ENCODE results near the gene KLF3.

The KLF3 gene

DNA sequence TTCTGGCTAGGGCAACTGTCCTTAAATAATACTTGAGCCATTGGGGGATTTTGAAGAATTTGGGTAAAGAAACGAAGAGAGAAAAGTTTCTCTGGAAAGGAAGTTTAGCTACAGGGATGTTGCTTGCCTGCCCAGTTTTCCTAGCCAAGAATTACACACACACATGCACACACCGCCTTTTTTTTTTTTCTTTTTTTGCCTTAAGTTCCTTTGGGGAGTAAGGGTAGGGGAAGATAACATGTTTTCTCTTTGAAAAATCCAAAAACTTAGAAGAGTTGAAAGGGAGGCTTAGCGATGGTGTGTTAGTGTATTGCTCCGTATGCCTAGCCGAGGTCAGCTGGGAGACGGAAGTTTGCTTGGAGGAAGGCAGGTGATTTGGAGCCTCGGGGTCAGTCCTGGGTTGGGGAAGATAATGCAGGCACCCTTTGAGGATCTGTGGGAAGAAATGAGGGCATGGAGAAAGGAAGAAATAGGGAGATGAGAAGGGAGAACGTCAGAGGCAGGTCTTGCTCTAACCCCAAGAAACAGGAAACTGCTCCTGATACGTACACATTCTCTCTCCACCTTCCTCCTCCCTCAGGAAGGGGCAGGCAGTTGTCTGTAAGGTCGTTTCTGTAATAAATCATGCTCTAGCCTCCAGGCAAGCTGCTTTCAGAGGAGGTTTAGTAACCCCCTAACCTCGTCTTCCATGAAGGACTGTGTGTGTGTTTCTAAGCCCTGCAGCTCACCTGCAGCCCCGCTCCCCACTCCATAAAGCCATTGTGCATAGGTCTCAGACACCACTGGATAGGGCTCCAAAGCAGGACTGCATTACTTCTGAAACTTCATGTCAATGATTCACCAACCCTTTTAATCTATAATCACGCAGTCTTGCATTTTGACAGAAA is 10.5 kb downstream of the KLF3 start:
- DNase-seq (ENCODE audit: low read depth) = no peak

DNA sequence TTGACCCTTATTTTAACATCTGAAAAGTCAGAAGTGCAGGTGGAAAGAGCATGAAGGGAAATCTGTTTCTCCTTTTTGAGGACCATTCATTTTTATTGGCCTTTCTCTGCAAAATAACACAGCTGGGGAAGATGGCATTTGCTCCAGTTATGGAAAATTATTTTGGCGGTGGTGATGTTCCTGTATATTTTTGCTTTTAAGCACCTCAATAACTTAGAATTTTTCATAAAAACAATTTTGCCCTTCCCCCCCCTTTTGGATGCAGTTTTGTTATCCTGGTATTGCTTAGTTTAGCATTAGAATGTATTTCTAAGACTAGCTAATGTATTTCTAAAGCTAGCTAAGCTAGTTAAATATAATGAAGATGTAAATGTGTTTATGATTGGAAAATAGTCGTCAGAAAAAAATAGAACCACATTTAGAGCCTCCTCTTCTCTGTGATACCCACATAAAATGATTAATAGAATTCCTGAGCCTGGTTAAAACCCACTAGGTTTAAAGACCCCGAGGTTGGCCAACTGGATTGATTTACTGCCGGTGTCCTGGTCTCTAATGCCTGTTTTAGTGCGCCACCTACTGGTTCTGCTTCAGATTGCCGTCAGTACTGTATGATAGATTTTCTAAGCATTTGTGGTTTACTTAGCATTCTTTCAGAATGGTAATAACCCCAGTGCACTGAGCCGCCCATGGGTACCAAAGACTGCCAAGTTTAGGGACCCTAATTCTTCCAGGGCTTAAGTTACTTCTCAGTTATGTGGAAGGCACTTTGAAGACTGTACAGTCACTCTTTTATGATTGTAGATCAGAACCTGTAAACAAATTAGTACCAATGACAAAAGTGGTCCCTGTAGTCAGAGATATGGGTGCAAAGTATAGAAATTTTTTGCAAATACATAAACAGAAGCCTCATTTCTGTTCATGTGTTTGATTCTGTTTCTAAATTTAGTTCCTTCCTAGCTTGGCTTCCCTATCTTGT is 11.4 kb downstream of the KLF3 start:
- DNase-seq (ENCODE audit: low read depth) = peak; percentile 61

DNA sequence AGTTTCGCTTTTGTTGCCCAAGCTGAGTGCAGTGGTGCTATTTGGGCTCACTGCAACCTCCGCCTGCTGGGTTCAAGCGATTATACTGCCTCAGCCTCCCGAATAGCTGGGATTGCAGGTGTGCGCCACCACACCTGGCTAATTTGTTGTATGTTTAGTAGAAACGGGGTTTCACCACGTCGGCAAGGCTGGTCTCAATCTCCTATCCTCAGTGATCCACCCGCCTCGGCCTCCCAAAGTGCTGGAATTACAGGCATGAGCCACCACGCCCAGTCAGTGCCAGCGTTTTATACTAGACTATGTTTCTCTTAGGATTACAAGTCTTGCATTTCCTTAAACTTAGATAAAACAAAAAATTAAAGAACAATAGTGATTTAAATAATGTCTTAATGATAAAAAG is 13.0 kb downstream of the KLF3 start:
- no peak for DNase-seq (ENCODE audit: low read depth)

DNA sequence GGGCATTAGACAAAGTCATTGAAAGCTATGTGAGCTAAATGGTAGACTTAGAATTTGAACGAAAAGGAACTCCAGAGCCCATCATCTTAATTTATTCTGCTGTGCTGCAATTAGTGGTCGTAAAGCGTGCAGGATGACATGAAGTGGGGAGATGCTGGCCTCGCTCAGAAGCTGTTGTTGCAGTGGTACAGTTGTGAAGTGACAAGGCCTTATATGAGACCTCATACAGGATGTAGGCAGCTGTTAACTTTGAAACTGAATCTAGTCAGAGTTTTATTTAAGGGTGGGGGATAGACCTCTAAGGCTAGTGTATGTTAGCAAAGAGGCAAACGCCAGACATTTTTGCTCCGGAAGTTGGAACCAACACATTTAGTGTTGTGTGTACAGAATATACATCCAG is 13.4 kb downstream of the KLF3 start:
- no peak for DNase-seq (ENCODE audit: low read depth)

DNA sequence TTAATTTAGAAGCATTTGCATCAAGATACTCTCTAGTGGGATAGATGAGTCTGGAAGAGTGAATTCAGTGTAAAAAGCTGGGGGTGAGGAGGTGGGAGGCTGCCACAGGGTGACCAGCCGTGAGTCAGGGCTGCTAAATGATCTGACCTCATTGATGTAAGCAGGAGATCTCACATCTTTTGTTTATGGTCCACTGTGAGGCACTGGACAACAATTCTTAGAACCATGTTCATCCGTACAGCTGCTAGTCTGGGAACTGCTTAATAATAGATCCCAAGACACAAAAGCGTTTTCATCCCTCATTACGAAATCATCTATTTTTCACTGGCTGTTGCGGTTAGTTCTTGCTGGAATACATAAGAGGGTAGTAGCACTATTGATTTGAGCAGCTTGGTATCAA is 14.1 kb downstream of the KLF3 start:
- no peak for DNase-seq (ENCODE audit: low read depth)

DNA sequence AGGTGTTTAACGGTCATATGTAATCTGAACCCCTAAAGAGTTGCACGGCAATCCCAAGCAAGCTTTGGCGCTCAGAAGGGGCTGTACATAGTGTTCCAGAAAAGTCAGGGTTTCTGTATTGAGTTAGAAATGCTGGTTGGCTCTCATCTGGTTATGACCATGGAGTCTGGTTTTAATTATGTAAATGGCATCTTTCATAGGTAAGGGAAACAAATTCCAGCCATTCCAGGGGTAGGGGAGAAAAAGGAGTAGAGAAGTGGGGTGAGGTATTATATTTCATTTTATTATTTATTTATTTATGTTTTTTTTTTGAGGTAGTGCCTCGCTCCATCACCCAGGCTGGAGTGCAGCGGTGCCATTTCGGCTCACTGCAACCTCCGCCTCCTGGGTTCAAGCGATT is 15.9 kb downstream of the KLF3 start:
- no peak for DNase-seq (ENCODE audit: low read depth)

DNA sequence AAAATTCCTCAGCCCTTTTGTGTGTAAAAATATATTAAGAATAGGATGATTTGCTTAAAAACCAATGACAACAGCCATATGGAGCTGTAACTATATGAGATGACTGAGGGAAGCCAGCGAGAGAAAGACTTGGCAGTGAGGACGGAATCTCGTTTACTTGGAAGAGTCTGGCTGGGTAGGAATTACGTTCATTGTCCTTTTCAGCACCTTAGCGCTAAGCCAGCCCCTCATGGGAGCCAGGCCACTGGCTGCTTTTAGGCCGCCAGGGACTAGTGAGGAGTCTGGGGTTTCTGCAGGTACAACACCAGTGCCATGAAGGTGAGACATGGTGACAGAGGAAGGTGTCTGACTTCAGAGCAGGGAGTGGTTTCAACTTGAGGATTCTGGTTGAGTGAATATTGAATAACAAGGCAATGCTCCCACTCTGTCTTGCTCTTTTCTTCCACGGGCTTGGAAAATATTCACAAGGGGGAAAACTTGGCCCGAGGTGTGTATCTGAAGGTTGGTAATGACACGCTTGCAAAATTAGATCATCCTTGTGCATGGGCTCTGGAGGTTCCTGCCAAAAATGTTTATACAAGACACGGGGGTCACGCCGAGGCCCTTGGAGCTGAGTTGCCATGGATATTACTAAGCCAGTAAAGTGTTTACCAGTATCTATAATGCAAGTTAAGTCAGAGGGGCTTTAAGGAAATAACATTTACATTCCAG is 17.4 kb downstream of the KLF3 start:
- DNase-seq (ENCODE audit: low read depth) = no peak

DNA sequence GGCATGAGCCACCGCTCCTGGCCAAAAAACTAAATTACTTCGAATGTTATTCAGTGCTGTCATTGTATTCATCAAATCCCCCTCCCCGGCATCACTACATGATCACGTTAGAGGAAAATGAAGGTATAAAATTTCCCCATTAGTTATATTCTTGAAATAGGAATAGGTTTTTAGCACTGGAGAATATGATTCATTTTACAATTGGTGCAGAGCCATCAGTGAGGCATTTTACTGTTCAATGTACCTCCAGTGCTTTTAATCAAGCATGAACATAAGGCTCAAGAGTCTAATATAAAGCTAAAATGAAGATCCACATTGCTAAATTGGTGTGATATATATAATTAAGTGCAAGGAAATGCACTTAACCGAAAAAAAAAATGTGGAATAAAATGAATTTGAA is 18.3 kb downstream of the KLF3 start:
- DNase-seq (ENCODE audit: low read depth) = no peak

DNA sequence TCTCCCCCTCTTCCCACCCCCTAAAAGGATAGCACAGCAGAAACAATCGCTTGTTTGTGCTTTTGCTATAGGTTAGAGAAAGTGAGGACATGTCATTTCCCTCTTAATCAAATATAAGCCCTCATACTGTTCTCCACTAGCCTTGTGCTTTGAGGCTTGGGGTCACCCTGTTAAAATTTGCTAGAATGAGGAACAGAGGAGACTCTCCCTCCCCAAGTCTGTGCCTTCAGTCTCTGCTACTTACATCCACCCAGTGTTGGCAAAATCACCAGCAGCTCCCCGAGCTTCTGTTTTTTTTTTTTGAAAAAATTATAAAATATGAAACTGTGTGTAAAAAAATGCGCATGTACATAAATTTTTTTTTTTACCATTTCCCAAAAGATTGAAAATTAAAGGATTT is 19.3 kb downstream of the KLF3 start:
- no peak for DNase-seq (ENCODE audit: low read depth)

DNA sequence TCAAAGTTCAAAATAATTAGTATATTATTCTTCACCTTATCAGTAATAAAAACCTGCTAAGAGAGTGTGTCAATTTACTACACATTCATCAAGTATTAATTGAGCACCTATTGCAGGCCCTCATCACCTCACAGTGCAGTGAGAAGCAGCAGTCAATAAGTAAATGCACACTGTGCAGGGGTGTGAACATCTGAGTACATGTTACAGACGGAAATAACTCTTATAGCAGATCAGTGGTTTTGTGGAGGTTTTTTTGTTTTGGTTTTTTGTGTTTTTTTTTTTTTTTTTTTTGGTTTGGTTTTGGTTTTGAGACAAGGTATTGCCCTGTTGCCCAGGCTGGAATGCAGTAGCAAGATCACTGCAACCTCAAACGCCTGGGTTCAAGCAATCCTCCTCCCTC is 20.3 kb downstream of the KLF3 start:
- DNase-seq (ENCODE audit: low read depth) = no peak

DNA sequence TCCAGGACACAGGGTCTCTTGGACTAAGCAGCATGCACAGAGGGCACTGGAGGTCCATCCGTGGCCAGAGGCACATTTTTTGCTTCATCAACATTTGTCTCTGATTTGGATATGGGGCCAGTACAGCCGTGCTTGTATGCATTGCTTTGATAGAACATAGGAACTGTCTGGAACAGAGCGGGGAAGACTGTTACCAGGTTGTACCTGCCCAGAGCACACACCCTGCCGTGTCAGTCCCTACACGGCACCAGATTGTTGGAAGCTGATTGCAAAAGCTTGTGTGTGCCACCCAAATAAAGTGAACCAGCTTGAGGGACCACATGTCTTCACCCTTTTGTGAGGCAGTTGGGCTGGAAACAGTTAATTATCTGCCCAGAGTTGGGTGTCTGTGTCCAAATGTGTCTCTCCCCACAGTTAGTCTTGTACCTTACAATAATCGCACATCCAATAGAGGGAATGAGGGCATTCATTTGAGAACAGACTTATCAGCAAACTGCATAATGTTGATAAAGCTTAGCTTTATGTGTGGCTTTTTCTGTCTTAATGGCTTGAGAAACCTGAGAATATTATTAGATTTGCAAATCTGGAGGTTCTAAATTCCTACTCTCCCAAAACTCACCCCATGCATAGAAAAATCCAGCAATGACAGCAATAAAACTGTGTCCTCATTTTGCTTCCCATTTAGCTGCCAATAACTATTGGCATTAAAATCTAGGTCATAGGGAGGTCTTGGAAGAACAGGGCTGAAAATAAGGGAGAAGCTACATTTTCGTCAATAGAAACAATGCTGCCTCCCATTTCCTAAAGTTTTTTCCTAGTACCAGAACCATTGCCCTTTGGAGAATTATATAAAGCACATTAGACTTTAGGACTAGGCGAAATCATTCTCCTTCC is 21.2 kb downstream of the KLF3 start:
- DNase-seq (ENCODE audit: low read depth) = no peak

DNA sequence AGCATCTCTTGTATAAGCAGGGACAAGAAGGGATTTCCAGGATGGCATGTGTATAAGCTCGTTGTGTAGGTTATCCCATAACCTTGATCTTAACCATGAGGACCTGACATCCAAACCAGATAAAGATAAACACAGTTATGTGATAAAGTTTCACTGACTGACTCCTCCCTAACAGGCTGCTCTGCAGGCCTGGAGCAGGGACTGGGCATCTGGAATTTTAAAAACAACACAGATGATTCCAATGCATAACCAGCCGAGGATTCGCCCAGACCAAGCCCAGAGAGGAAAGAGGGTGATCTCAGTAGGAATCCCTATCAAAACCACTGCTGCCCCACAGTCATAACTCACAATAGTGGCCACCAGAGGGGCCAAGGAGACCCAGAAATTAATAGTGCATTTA is 22.7 kb downstream of the KLF3 start:
- no peak for DNase-seq (ENCODE audit: low read depth)

DNA sequence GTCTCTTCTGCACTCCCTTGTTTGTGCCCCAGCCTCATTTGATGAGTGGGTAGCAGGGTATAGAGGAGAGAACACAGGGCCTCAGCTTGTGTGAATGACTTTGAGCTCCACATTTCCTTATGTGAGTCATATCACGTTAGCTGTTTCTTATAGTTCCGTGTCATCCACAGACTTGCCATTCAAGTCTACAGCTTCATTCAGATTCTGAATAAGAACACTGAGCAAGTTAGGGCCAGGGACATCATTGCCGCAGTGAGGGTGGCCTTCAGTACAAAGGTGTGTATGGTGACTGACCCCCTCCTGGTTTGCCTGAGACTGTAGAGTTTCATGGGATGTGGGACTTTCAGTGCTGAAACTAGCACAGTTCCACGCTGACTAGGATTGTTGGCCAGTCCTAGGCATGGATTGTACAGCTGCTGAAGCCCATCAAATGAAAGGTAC is 23.6 kb downstream of the KLF3 start:
- DNase-seq (ENCODE audit: low read depth) = no peak

DNA sequence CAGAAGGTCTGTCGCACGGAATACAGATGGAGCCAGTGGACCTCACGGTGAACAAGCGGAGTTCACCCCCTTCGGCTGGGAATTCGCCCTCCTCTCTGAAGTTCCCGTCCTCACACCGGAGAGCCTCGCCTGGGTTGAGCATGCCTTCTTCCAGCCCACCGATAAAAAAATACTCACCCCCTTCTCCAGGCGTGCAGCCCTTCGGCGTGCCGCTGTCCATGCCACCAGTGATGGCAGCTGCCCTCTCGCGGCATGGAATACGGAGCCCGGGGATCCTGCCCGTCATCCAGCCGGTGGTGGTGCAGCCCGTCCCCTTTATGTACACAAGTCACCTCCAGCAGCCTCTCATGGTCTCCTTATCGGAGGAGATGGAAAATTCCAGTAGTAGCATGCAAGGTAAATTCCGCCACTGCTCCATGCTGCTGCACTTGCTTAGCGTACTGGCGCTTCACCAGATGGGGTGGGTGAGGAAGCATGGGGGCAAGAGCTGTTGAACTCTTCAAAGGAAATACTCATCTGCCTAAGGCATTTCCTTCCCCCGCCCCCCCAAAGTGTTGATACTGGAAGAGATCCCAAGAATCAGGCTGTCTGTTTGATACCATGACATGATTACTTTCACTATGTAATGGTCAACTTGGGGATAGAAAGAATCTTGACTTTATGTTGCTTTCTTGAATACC is 24.8 kb downstream of the KLF3 start:
- DNase-seq (ENCODE audit: low read depth) = no peak

DNA sequence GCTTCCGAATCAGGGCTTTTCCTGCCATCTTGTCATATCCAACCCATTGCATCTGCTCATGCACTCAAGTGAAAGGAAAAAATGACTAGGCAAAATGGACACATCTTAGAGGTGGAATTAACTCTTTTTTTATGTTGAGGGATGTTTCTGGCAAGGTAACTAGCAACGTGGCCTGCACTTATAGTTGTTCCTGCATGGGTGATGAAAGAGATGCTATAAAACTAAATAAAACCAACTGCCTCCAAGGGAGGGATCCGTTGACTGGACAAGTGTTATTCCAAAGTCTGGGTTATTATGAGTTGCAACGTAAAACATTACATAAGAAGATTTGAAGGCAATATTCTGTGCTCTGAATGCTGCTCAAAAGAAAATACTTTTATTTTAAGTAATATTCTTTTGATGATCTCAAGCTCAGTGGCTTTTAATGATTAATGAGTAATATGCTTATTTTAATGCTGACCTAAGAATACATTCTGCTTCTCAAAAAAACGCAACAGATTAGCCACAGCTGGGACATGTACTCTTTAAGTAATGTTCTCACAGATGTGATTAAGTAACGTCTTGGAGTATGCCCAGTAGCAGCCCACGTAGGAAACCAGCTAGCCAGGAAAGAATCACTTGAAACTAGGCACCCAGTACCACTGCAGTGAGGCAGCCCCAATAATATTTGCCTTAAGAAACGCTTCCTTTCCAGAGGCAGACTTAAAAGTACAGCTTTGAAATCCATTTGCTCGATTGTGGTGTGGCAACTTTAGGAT is 27.4 kb downstream of the KLF3 start:
- DNase-seq (ENCODE audit: low read depth) = no peak

DNA sequence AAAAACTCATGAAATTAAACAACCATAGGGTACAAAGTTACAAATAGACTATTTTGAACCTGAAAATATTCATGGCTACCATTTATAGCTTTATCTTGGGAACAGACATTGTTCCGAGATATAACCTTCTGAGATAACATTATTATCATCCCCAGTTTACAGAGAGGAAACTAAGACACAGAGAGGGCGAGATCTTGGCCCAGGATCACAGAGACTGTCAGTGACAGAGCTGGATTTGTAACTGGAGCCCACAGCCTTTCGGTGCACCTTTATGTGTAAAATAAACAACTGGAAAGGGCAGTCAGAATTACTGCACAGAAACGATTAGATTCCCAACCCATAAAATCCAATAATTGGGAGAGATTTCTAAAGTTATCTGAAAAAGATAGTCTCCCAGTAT is 28.4 kb downstream of the KLF3 start:
- DNase-seq (ENCODE audit: low read depth) = no peak

DNA sequence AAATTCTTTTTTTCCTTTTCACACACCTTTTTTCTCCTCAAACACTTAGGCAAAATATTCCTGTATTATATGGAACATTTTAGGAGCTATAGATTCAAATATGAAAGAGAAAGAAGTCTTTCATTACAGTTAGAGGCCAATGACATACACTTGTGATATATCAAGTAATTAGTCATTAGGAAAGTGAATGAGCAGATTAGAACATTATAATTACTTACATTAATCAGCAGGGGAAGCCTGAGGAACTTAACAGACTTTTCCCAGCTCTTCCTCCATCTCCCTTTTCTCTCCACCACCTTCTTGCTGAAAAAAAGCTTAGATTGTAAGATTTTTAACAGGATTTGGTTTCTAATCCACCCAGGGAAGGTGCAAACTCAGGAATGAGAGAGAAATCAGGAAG is 29.6 kb downstream of the KLF3 start:
- no peak for DNase-seq (ENCODE audit: low read depth)

DNA sequence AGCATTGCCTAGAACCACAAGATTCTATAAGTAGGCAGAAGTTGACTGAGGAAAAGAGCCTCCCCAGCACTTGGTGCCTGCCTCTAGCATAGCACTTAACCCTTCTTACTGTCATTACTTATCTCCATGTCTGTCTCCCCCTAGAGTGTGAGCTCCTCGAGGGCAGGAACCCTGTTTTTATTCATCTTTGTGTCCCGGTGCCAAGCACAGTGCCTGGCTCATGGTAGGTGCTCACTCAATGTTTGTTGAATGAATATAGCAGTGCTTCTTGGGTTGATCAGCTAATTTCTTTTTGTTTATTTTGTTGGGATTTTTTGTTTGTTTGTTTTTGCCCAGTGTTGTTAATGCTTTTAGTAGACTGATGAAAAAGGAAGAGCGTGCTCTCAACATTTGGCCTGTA is 30.3 kb downstream of the KLF3 start:
- no peak for DNase-seq (ENCODE audit: low read depth)

DNA sequence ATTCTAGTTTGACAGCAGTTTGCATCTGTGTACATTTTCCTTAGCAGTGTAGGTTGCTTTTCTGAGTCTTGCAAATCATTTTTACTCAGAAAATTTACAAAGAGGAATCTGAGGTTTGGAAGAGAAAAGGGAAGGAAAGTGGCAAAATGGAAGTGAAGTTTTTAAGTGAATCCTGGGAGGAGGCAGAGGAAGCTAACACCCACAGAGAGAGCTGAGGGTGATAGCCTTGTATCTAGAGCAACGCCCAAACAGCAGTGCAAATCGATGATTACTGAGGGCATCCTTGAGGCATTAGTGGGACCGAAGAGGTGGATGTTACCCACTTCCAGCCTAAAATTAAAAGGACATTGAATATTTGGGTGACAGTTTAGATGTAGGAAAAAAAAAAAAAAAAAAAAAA is 31.8 kb downstream of the KLF3 start:
- DNase-seq (ENCODE audit: low read depth) = no peak

DNA sequence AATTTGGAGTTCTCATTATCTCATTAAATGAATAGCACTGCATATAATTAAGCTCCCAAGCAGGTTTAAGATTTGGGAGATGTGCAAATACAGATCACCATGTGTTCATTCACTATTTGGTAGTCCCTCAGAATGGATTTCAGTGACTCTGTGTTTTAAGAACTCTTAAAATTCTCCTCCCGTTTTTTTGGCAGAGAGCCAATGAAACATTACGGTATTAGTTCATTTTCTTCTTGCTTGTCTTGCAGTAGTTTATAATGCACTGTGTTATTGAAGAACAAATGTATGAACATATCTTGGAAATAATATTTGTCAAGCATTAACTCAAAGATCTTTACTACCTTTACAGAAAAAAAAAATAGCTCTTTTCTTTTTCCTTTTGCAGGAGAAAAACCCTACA is 32.7 kb downstream of the KLF3 start:
- DNase-seq (ENCODE audit: low read depth) = no peak
